ENCODE measurements around the gene TAOK2.
A peak's percentile ranks its signal among the peaks of the same experiment; 100 is the strongest.

Gene TAOK2

GRCh38 chr16:30006659-30007377 lies 33.1 kb downstream of the TAOK2 start:
- H3K4me1 ChIP-seq: peaks cover 3% of the 10 kb centered on the region
- H3K27ac ChIP-seq: no peak overlapping the region
- H3K79me2 ChIP-seq: no peaks in the 10 kb centered on the region
- H3K9ac ChIP-seq: no peak overlapping the region
- peaks cover 4% of the 10 kb centered on the region for H3K27me3 ChIP-seq (ENCODE audit: control insufficient read depth, insufficient read depth, low read length)
- H3K4me2 ChIP-seq (ENCODE audit: low read length): no peak overlapping the region
- H2AFZ ChIP-seq: no peak overlapping the region
- TF ChIP-seq CTCF (IDR thresholded peaks at IDR 0.05): no peak
- H3K36me3 ChIP-seq (ENCODE audit: control insufficient read depth, insufficient read depth, low read length): no peaks in the 10 kb centered on the region
- H3K4me3 ChIP-seq (ENCODE audit: low read depth, low read length): no peak overlapping the region
- H3K9me3 ChIP-seq (ENCODE audit: control insufficient read depth, low read length): no peaks in the 10 kb centered on the region

- no peak overlapping the region for H3K9ac ChIP-seq
Measured at GRCh38 chr16:30007378-30007895, 33.8 kb downstream of the TAOK2 start.

GRCh38 chr16:30009085-30009862 lies 35.6 kb downstream of the TAOK2 start:
- no peak overlapping the region for H2AFZ ChIP-seq
- no peak for TF ChIP-seq CTCF (IDR thresholded peaks at IDR 0.05)
- no peak overlapping the region for H3K27ac ChIP-seq
- no peaks in the 10 kb centered on the region for H3K79me2 ChIP-seq
- H3K36me3 ChIP-seq (ENCODE audit: control insufficient read depth, insufficient read depth, low read length): no peaks in the 10 kb centered on the region
- H3K9me3 ChIP-seq (ENCODE audit: control insufficient read depth, low read length): no peaks in the 10 kb centered on the region
- no peak overlapping the region for H3K4me2 ChIP-seq (ENCODE audit: low read length)
- H3K27me3 ChIP-seq (ENCODE audit: control insufficient read depth, insufficient read depth, low read length): peaks cover 4% of the 10 kb centered on the region
- no peak overlapping the region for H3K9ac ChIP-seq
- peaks cover 3% of the 10 kb centered on the region for H3K4me1 ChIP-seq
- H3K4me3 ChIP-seq (ENCODE audit: low read depth, low read length): no peak overlapping the region

More at GRCh38 chr16:30007378-30007895, 33.8 kb downstream of the TAOK2 start:
- H3K4me2 ChIP-seq (ENCODE audit: low read length): no peak overlapping the region
- no peaks in the 10 kb centered on the region for H3K9me3 ChIP-seq (ENCODE audit: control insufficient read depth, low read length)
- H3K27me3 ChIP-seq (ENCODE audit: control insufficient read depth, insufficient read depth, low read length): peaks cover 4% of the 10 kb centered on the region
- H3K4me3 ChIP-seq (ENCODE audit: low read depth, low read length): no peak overlapping the region
- no peaks in the 10 kb centered on the region for H3K79me2 ChIP-seq
- no peak overlapping the region for H2AFZ ChIP-seq
- no peak overlapping the region for H3K27ac ChIP-seq
- H3K4me1 ChIP-seq: peaks cover 3% of the 10 kb centered on the region
- no peaks in the 10 kb centered on the region for H3K36me3 ChIP-seq (ENCODE audit: control insufficient read depth, insufficient read depth, low read length)
- no peak for TF ChIP-seq CTCF (IDR thresholded peaks at IDR 0.05)

GRCh38 chr16:30009990-30010843 lies 36.5 kb downstream of the TAOK2 start:
- H3K27me3 ChIP-seq (ENCODE audit: control insufficient read depth, insufficient read depth, low read length): peaks cover 4% of the 10 kb centered on the region
- H3K27ac ChIP-seq: no peak overlapping the region
- TF ChIP-seq CTCF (IDR thresholded peaks at IDR 0.05): no peak
- peak overlapping the region; percentile 49 for H3K4me2 ChIP-seq (ENCODE audit: low read length)
- H2AFZ ChIP-seq: no peak overlapping the region
- H3K79me2 ChIP-seq: no peaks in the 10 kb centered on the region
- H3K4me3 ChIP-seq (ENCODE audit: low read depth, low read length): no peak overlapping the region
- no peak overlapping the region for H3K9ac ChIP-seq
- H3K4me1 ChIP-seq: peaks cover 3% of the 10 kb centered on the region
- H3K36me3 ChIP-seq (ENCODE audit: control insufficient read depth, insufficient read depth, low read length): no peaks in the 10 kb centered on the region
- no peaks in the 10 kb centered on the region for H3K9me3 ChIP-seq (ENCODE audit: control insufficient read depth, low read length)
